ENCODE results near the gene PRSS22. TPM values are rescaled to one million over a fixed set of nuclear protein-coding genes. Genes with fewer than 3 reads are reported as not detected.

Gene PRSS22
- total RNA-seq, 2 donors from 2014 or later, result 0.86 TPM

DNA sequence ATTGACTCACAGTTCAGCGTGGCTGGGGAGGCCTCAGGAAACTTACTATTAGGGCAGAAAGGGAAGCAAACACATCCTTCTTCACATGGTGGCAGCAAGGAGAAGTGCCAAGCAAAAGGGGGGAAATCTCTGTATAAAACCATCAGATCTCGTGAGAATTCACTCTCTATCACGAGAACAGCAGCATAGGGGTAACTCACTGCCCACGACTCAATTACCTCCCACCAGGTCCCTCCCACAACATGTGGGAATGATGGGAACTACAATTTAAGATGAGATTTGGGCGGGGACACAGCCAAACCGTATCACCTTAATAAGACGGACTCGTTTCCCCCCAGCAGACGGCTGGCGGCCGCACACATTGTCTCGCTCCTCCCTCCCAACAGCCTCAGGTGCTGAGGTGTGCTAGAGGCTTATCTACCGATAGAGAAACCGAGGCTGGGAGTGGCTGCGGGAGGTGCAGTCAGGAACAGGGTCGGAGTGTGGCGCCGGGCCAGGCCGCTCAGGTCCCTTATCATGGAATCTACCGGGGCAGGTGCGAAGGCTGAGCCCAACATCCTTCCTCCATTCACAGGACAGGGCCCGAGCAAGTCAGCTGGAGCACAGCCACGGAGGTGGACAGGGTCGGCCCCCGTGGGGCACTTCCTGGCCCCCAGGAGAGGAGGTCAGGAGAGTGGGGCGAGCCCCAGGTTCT lies 32.8 kb downstream of the PRSS22 start:
- H3K36me3 Mint-ChIP-seq, result no peaks in the 10 kb centered on the region
- no peaks in the 10 kb centered on the region for H3K9me3 Mint-ChIP-seq
- no peak for ATAC-seq
- no peaks in the 10 kb centered on the region for H3K27me3 Mint-ChIP-seq
- H3K27ac Mint-ChIP-seq, result no peak overlapping the region
- peaks cover 0 to 2% of the 10 kb centered on the region in 2 donors for H3K4me1 Mint-ChIP-seq (ENCODE audit: low read depth in 2 of 2)
- no peak overlapping the region for H3K4me3 Mint-ChIP-seq
- no peak for DNase-seq (ENCODE audit: low spot score)

DNA sequence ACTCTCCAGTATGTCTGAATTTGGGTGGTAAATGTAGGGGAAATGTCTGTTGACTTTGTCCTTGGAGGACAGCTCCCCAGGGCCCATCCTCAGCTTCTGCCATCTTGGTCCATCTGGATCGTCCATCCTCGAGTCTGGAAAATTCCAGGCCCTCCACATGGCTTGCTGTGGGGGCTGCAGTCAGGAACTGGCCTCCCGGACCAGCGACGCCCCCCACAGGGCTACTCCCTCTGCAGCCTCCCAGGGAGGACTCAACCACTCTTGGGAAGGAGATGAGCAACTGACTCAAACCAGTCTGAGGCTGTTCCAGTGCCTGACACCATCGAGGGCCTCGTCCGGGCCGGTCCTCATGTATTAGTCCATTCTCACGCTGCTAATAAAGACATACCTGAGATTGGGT lies 33.3 kb downstream of the PRSS22 start:
- H3K4me3 Mint-ChIP-seq, result no peak overlapping the region
- H3K27me3 Mint-ChIP-seq, result no peaks in the 10 kb centered on the region
- ATAC-seq (no peak), DNase-seq (ENCODE audit: low spot score) (no peak)
- no peaks in the 10 kb centered on the region for H3K36me3 Mint-ChIP-seq
- no peak overlapping the region for H3K27ac Mint-ChIP-seq
- H3K9me3 Mint-ChIP-seq, result no peaks in the 10 kb centered on the region
- H3K4me1 Mint-ChIP-seq (ENCODE audit: low read depth in 2 of 2), result peaks cover 0 to 2% of the 10 kb centered on the region in 2 donors

DNA sequence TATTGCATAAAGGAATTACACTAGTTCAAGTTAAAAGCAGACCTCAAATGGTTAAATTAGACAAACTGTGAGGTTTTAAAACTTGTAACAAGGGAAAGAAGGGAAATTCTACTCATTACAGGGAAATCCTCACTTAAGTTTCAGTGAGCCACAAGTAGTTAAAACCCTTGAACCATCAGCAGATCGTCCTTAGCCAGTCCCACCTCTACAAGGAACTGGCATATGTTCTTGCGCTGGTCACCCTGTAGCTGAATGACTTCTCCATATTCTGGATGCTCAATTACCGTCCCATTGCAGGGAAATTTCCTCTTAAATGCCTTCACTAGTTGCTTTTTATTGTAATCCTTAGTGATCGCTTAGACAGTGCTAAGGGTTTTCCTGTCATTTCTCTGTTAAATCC lies 35.5 kb downstream of the PRSS22 start:
- no peak for ATAC-seq

DNA sequence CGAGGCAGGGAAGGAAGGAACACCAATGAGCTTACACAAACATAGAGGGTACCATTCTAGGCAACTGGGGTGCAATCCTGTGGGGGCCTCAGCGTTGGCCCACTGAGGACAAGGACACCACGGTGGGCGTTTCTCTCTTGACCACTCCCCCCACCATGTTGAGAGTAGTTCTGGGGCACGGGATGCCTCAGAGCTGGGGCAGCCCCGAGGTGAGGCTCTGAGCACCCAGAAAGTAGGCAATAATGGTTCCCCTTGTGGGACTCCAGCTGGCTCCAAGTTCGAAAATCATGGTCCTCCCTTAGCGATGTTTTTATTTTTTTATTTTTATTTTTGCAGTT lies 35.8 kb downstream of the PRSS22 start:
- ATAC-seq (no peak), DNase-seq (ENCODE audit: low spot score) (no peak)
- H3K4me1 Mint-ChIP-seq (ENCODE audit: low read depth in 2 of 2), result peaks cover 0 to 2% of the 10 kb centered on the region in 2 donors
- H3K4me3 Mint-ChIP-seq, result no peak overlapping the region
- H3K27me3 Mint-ChIP-seq, result no peaks in the 10 kb centered on the region
- no peaks in the 10 kb centered on the region for H3K9me3 Mint-ChIP-seq
- no peak overlapping the region for H3K27ac Mint-ChIP-seq
- no peaks in the 10 kb centered on the region for H3K36me3 Mint-ChIP-seq

More for the DNA sequence above, 35.5 kb downstream of the PRSS22 start:
- Mint-ChIP-seq H3K4me1 (ENCODE audit: low read depth in 2 of 2) (peaks cover 0 to 2% of the 10 kb centered on the region in 2 donors), H3K27ac (no peak overlapping the region), H3K4me3 (no peak overlapping the region), H3K9me3 (no peaks in the 10 kb centered on the region), H3K36me3 (no peaks in the 10 kb centered on the region), H3K27me3 (no peaks in the 10 kb centered on the region)
- no peak for DNase-seq (ENCODE audit: low spot score)

DNA sequence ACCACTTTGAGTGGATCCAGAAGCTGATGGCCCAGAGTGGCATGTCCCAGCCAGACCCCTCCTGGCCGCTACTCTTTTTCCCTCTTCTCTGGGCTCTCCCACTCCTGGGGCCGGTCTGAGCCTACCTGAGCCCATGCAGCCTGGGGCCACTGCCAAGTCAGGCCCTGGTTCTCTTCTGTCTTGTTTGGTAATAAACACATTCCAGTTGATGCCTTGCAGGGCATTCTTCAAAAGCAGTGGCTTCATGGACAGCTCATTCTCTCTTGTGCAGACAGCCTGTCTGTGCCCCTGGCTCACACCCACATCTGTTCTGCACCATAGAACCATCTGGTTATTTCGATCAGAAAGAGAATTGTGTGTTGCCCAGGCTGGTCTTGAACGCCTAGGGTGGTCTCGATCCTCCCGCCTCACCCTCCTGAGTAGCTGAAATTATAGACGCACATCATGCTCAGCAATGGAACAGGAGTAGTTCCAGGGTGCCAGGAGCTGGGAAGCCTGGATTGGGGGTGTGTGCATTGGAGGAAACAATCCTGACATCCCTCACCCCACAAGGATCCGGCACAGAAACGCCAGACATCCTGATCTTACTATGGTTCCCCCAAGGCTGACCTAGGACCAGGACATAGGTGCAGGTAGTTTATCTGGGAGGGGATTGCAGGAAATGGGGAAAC lies 36.3 kb downstream of the PRSS22 start:
- ATAC-seq (no peak), DNase-seq (ENCODE audit: low spot score) (no peak)
- peaks cover 0 to 2% of the 10 kb centered on the region in 2 donors for H3K4me1 Mint-ChIP-seq (ENCODE audit: low read depth in 2 of 2)
- H3K9me3 Mint-ChIP-seq, result no peaks in the 10 kb centered on the region
- no peak overlapping the region for H3K4me3 Mint-ChIP-seq
- no peaks in the 10 kb centered on the region for H3K27me3 Mint-ChIP-seq
- H3K27ac Mint-ChIP-seq, result no peak overlapping the region
- no peaks in the 10 kb centered on the region for H3K36me3 Mint-ChIP-seq

DNA sequence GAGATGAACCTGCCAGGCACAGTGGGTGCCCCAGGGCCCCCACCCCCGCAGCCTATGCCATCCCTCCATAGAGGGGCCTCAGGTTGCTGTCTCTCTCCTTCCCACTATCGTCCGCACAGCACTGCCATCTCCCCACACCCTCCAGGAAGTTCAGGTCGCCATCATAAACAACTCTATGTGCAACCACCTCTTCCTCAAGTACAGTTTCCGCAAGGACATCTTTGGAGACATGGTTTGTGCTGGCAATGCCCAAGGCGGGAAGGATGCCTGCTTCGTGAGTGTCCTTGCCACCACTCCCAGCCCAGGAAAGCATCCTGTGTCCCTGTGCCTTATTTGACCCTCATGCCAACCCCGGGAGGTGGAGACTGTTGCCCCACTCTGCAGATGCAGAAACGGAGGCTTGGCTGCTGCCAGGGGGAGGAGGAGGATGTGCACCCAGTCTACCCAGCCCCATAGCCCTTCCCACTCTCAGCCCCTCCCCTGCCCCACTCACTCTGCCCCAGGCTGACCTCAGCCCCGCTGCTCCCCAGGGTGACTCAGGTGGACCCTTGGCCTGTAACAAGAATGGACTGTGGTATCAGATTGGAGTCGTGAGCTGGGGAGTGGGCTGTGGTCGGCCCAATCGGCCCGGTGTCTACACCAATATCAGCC lies 37.0 kb downstream of the PRSS22 start:
- H3K9me3 Mint-ChIP-seq, result no peaks in the 10 kb centered on the region
- H3K4me3 Mint-ChIP-seq, result no peak overlapping the region
- peaks cover 0 to 2% of the 10 kb centered on the region in 2 donors for H3K4me1 Mint-ChIP-seq (ENCODE audit: low read depth in 2 of 2)
- ATAC-seq, result no peak
- H3K27me3 Mint-ChIP-seq, result no peaks in the 10 kb centered on the region
- no peak overlapping the region for H3K27ac Mint-ChIP-seq
- no peaks in the 10 kb centered on the region for H3K36me3 Mint-ChIP-seq
- DNase-seq (ENCODE audit: low spot score), result no peak

DNA sequence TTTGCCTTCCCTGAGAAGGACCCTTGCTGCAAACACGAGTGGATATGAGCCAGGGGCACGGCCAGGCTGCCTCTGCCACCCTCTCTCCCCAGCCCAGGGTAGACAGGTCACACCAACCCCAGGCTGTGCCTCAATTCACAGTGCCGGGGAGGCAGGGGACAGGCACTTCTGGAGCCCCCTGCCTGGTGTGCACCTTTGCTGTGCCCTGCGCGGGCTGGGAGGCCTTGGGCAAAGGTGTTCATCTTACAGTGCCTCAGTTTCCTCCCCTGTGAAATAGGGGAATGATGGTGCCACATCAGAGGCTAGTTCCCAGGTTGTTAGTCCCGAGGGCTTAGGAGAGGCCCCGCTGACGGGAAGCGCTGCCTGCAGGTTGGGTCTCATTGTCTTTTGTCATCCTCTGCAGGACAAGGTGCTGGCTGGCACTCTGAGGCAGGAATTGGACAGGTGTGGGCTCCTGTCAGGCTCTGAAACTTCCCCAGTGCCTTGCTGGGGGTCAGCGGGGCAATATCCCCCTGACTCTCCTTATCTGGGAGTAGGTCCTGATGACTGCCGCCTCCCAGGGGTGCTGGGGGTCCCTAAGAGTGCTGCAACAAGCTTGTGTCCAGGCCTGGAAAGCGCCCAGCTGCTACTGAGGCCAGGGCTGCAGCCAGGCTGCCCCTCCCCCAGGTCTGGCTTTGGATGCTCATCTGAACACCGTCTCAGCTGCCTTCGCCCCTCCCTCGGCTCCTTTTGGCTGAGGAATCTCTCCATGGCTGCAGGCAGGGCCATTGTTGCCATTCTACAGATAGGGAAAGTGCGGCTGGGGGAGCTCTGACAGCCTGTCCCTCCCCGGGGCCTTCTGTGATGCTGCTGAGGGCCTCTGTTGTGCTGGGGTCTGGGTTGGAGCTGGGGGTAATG lies 37.8 kb downstream of the PRSS22 start:
- ATAC-seq (peak in 1 of 2 donors; percentile 4), DNase-seq (ENCODE audit: low spot score) (no peak)
- H3K9me3 Mint-ChIP-seq, result no peaks in the 10 kb centered on the region
- H3K27me3 Mint-ChIP-seq, result no peaks in the 10 kb centered on the region
- no peak overlapping the region for H3K4me3 Mint-ChIP-seq
- no peaks in the 10 kb centered on the region for H3K36me3 Mint-ChIP-seq
- H3K27ac Mint-ChIP-seq, result no peak overlapping the region
- H3K4me1 Mint-ChIP-seq (ENCODE audit: low read depth in 2 of 2), result peaks cover 0 to 2% of the 10 kb centered on the region in 2 donors

DNA sequence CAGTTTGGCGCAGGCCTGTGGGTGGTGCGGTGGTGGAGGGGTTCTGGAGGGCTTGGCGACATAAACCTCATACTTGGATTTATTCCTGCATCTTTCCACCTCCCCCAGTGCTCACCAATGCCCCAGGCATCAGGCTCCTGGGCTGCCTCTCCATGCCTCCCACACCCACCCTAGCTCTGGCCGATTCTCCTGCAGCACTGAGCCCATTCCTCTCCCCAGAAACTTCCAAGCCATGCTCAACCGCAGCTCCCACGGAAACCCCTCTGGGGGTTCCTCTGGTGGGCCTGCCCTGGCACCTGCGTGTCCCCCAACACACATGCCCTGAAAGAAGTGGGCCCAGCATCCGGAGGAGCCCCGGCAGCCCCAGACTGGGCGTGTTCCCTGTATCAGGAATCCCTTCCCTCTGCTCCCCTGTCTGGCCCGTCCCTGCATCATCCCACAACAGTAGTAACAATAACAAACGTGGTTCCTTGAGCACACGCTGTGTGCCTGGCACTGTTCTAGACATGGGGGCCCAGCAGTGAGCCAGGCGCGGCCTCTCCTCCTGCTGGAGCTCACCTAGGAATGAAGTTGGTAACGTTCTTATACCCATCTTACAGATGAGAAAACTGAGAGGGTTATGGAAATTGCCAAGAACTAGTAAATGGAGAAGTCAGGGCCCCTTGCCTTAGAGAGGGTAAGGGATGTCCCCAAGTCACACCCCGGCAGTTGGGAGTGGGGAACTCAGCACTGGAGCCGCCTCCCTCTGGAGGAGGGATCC lies 38.6 kb downstream of the PRSS22 start:
- Mint-ChIP-seq H3K9me3 (no peaks in the 10 kb centered on the region), H3K36me3 (no peaks in the 10 kb centered on the region), H3K27me3 (no peaks in the 10 kb centered on the region), H3K4me3 (no peak overlapping the region), H3K4me1 (ENCODE audit: low read depth in 2 of 2) (peaks cover 0 to 2% of the 10 kb centered on the region in 2 donors), H3K27ac (no peak overlapping the region)
- ATAC-seq (no peak), DNase-seq (ENCODE audit: low spot score) (no peak)

DNA sequence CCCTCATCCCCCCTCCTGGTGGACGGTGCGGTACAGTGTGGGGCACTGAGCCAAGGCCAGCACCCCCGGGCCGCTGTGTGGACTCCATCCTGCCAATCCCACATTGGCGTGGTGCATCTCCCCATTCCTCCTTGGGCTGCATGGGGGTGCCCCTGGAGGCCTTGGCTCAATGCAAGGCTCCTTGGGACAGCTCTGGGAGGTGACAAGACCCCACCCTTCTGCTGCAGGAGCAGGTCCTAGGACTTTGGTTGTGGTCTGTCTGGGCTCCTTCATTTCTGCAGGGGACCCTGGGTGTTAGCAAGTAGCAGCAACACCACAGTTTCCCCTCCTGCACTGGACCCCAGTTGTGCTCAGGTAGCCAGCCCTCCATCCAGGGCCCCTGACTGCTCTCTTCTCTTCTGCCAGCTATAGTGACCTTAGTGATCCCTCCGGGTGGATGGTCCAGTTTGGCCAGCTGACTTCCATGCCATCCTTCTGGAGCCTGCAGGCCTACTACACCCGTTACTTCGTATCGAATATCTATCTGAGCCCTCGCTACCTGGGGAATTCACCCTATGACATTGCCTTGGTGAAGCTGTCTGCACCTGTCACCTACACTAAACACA lies 39.6 kb downstream of the PRSS22 start:
- Mint-ChIP-seq H3K27me3 (no peaks in the 10 kb centered on the region), H3K4me1 (ENCODE audit: low read depth in 2 of 2) (peaks cover 0 to 2% of the 10 kb centered on the region in 2 donors), H3K9me3 (no peaks in the 10 kb centered on the region), H3K27ac (no peak overlapping the region), H3K36me3 (no peaks in the 10 kb centered on the region), H3K4me3 (no peak overlapping the region)
- ATAC-seq, result no peak
- DNase-seq (ENCODE audit: low spot score), result no peak

DNA sequence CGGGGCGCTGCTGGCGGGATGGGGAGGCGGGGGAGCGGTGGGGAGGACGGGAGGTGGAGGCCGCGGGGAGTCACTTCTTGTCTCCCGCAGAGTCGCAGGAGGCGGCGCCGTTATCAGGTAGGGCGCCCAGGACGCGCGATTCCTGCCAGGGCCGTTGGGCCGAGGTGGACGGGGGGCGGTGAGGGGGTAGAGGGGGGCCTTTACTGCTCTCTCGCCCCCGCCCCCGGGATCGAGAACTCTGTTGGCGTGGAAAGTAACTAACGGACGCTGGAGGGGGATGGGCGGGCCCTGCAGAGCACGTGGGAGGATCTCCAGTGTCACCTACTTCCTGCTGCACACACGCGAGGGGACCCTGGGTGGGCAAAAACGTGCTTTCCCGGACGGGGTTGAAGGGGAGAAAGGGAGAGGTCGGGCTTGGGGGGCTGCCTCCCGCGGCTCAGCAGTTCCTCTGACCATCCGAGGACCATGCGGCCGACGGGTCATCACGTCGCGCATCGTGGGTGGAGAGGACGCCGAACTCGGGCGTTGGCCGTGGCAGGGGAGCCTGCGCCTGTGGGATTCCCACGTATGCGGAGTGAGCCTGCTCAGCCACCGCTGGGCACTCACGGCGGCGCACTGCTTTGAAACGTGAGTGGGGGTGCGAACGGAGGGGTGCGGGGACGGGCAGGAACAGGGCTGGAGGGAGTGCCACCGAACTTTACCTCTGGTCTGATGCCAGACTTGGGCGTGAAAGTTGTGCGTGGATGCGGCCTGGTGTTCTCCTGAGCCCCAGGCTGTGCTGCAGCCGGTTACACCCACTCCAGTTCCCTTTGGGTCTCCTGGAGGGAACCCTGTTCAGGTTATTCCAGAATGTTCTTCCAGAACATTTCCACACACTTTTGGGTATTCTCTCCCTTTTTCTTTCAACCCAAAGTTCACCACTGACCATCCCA lies 40.4 kb downstream of the PRSS22 start:
- H3K4me3 Mint-ChIP-seq, result no peak overlapping the region
- ATAC-seq, result no peak
- H3K27ac Mint-ChIP-seq, result no peak overlapping the region
- no peaks in the 10 kb centered on the region for H3K36me3 Mint-ChIP-seq
- no peaks in the 10 kb centered on the region for H3K27me3 Mint-ChIP-seq
- no peak for DNase-seq (ENCODE audit: low spot score)
- peaks cover 0 to 2% of the 10 kb centered on the region in 2 donors for H3K4me1 Mint-ChIP-seq (ENCODE audit: low read depth in 2 of 2)
- H3K9me3 Mint-ChIP-seq, result no peaks in the 10 kb centered on the region

DNA sequence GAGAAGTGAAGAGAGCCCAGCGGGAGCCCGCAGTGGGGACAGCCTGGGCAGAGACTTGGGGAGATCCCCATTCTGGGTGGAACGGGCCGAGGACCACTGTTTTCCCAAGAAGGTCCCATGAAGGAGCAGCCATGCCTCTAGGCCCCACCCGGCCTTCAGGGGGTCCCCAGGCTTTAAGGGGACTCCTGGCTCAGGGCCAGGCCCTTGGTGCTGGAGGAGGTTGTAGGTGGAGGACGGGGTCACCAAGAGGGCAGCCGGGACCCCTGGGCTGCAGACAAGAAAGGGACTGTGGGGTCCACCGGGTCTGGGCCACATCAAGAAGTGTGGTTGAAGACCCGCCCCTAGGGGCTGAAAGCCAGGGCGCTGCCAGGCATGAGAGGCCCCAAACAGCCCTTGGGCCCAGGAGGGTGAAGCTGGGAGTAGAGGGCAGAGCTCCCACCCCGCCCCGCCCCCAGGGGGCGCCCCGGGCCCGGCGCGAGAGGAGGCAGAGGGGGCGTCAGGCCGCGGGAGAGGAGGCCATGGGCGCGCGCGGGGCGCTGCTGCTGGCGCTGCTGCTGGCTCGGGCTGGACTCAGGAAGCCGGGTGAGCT lies 41.1 kb downstream of the PRSS22 start, which contains the start of gene PRSS21:
TSS of gene PRSS21 (plus strand) at position 487 of the 589 bp plus-strand sequence. CDS start at position 519, 32 bp downstream.
- H3K4me1 Mint-ChIP-seq (ENCODE audit: low read depth in 2 of 2), result peaks cover 0 to 2% of the 10 kb centered on the region in 2 donors
- no peak within 1 kb of the TSS for H3K27ac Mint-ChIP-seq
- DNase-seq (ENCODE audit: low spot score) (no peak), ATAC-seq (peak; percentile 49 to 75)
- H3K36me3 Mint-ChIP-seq, result no peaks in the 10 kb centered on the region
- H3K4me3 Mint-ChIP-seq, result no peak within 1 kb of the TSS
- H3K9me3 Mint-ChIP-seq, result no peaks in the 10 kb centered on the region
- H3K27me3 Mint-ChIP-seq, result no peaks in the 10 kb centered on the region
